Measurements from ENCODE around the gene LGALS13. TPM values are rescaled to one million over a fixed set of nuclear protein-coding genes. Genes with fewer than 3 reads are reported as not detected.

The LGALS13 gene
- total RNA-seq, 6 donors from 2014 or later = not detected

DNA sequence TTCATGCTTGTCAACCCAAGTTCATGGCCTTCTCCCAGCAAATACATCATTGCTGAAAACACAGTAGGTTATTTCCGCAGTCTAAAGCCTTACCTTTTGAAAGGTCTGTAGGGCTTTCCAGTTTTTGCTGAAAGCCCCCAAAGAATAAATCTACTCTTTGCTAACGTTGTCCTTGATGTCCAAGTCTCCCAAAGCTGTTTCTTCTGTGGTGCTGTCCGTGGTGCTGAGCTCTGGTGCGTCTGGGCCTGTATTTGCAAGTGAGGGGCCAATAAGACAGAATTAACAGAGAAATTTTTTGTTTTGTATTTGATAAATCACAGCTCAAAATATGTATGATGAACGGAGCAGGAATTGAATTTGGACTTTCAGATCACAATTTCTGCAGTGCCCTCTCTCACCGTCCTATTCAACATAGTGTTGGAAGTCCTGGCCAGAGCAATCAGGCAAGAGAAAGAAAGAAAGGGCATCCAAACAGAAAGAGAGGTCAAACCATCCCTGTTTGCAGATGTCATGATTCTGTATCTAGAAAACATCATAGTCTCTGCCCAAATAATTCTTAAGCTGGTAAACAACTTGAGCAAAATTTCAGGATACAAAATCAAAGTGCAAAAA lies 43.6 kb downstream of the LGALS13 start:
- no peak overlapping the region for H3K27ac ChIP-seq
- no peak overlapping the region for H3K4me3 ChIP-seq
- H3K9me3 ChIP-seq = no peaks in the 10 kb centered on the region
- WGBS, 2 donors = 29 to 30% methylated on average over 6 of the region's 6 CpGs
- no peaks in the 10 kb centered on the region for H3K36me3 ChIP-seq
- no peaks in the 10 kb centered on the region for H3K4me1 ChIP-seq
- no peaks in the 10 kb centered on the region for H3K27me3 ChIP-seq
- no peak for ATAC-seq (ENCODE audit: low FRiP score in 2 of 2)
- no peak for DNase-seq
- no peak for TF ChIP-seq POLR2AphosphoS5 (IDR thresholded peaks at IDR 0.05)
- TF ChIP-seq POLR2A (IDR thresholded peaks at IDR 0.05) = no peak
- TF ChIP-seq, protein P1, sequence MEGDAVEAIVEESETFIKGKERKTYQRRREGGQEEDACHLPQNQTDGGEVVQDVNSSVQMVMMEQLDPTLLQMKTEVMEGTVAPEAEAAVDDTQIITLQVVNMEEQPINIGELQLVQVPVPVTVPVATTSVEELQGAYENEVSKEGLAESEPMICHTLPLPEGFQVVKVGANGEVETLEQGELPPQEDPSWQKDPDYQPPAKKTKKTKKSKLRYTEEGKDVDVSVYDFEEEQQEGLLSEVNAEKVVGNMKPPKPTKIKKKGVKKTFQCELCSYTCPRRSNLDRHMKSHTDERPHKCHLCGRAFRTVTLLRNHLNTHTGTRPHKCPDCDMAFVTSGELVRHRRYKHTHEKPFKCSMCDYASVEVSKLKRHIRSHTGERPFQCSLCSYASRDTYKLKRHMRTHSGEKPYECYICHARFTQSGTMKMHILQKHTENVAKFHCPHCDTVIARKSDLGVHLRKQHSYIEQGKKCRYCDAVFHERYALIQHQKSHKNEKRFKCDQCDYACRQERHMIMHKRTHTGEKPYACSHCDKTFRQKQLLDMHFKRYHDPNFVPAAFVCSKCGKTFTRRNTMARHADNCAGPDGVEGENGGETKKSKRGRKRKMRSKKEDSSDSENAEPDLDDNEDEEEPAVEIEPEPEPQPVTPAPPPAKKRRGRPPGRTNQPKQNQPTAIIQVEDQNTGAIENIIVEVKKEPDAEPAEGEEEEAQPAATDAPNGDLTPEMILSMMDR (IDR thresholded peaks at IDR 0.05) = no peak
- no peak for TF ChIP-seq EP300 (IDR thresholded peaks at IDR 0.05)

DNA sequence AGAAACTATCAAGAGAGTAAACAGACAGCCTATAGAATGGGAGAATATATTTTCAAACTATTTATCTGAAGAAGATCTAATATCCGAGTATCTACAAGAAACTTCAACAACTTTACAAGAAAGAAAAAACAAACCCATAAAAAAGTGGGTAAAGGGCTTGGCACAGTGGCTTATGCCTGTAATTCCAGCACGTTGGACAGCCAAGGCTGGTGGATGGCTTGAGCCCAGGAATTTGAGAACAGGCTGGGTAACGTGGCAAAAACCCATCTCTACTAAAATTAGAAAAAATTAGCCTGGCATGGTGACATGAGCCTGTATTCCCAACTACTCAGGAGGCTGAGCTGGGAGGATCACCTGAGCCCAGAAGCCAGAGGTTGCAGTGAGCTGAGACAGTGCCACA lies 45.6 kb downstream of the LGALS13 start:
- no peak for ATAC-seq (ENCODE audit: low FRiP score in 2 of 2)
- no peak for DNase-seq
- TF ChIP-seq EP300 (IDR thresholded peaks at IDR 0.05) = no peak
- TF ChIP-seq POLR2A (IDR thresholded peaks at IDR 0.05) = no peak
- no peak for TF ChIP-seq POLR2AphosphoS5 (IDR thresholded peaks at IDR 0.05)
- TF ChIP-seq, protein P1 (IDR thresholded peaks at IDR 0.05) = no peak
- 44 to 51% methylated on average over 3 of the region's 3 CpGs for WGBS, 2 donors
- Histone ChIP-seq H3K4me3 (no peak overlapping the region), H3K9me3 (no peaks in the 10 kb centered on the region), H3K27me3 (no peaks in the 10 kb centered on the region), H3K4me1 (no peaks in the 10 kb centered on the region), H3K27ac (no peak overlapping the region), H3K36me3 (no peaks in the 10 kb centered on the region)

DNA sequence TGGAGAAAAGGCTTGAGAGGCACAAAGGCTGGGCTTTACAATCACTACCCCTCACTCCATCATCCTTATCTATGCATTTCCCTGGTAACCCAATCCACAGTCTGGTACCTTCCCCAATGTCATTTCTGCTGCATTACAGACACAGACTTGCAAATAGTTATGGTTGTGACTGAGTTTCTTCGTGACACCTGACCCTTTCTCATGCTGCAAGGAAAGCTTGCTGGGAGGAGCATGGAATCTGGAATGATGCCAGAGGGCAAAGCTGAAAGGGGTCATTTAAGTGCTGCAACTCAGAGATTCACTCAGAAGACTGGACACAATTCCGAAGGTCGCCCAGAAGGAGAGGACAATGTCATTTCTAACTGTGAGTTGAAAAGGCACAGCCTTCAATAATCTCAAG lies 53.3 kb downstream of the LGALS13 start, which contains the start of gene LGALS16:
TSS of gene LGALS16 (plus strand) at position 301 of the 400 bp plus-strand sequence. CDS start at position 350, 49 bp downstream.
- TF ChIP-seq EP300 (IDR thresholded peaks at IDR 0.05) = no peak
- TF ChIP-seq, protein P1 (IDR thresholded peaks at IDR 0.05) = no peak
- TF ChIP-seq POLR2A (IDR thresholded peaks at IDR 0.05) = no peak
- no peak for TF ChIP-seq POLR2AphosphoS5 (IDR thresholded peaks at IDR 0.05)
- Histone ChIP-seq H3K27ac (no peak within 1 kb of the TSS), H3K4me3 (no peak within 1 kb of the TSS), H3K36me3 (no peaks in the 10 kb centered on the region), H3K4me1 (no peaks in the 10 kb centered on the region), H3K27me3 (no peaks in the 10 kb centered on the region), H3K9me3 (no peaks in the 10 kb centered on the region)
- DNase-seq (no peak), ATAC-seq (ENCODE audit: low FRiP score in 2 of 2) (no peak)
- WGBS, 2 donors = 53 to 61% methylated on average over 3 of the region's 3 CpGs

Small RNAs within 50 kb of the gene (small RNA-seq; reads per million reads assigned to genes)
- gene AC005176.2 (0 reads per million in 4 donors), gene RPS29P24 (0 reads per million in 4 donors), gene RPS29P25 (0 reads per million in 4 donors), gene RPS29P26 (0 reads per million in 4 donors), gene RPS29P30 (0 reads per million in 4 donors)

Other genes starting within 250 kb of the LGALS13 start
- gene PAF1, start 211.4 kb upstream of the LGALS13 start, total RNA-seq = 10 to 100 TPM; 28.6 to 48.0 (median 35.4) TPM
- gene MED29, start 211.1 kb upstream of the LGALS13 start, total RNA-seq = 10 to 100 TPM; 18.9 to 51.1 (median 33.7) TPM
- 100 to 1,000 TPM; 195 to 525 (median 238) TPM for gene ZFP36, start 195.7 kb upstream of the LGALS13 start, total RNA-seq
- 10 to 100 TPM; 15.8 to 48.1 (median 29.0) TPM for gene PLEKHG2, start 189.9 kb upstream of the LGALS13 start, total RNA-seq
- 1,000 to 10,000 TPM in 4 of 6 donors, 100 to 1,000 TPM in 2; 634 to 2,303 (median 1,625) TPM for gene RPS16, start 166.6 kb upstream of the LGALS13 start, total RNA-seq
- 100 to 1,000 TPM in 4 of 6 donors, 10 to 100 TPM in 2; 94.9 to 183 (median 111) TPM for gene SUPT5H, start 156.9 kb upstream of the LGALS13 start, total RNA-seq
- 10 to 100 TPM; 47.8 to 80.9 (median 54.4) TPM for gene TIMM50, start 121.7 kb upstream of the LGALS13 start, total RNA-seq
- gene DLL3, start 103.6 kb upstream of the LGALS13 start, total RNA-seq = not detected
- not detected for gene SELENOV, start 87.4 kb upstream of the LGALS13 start, total RNA-seq
- 1 to 10 TPM; 1.2 to 6.3 (median 2.4) TPM for gene EID2B, start 69.7 kb upstream of the LGALS13 start, total RNA-seq
- 10 to 100 TPM in 5 of 6 donors, 1 to 10 TPM in 1; 9.4 to 24.2 (median 16.2) TPM for gene EID2, start 62.4 kb upstream of the LGALS13 start, total RNA-seq
- gene LGALS16, start 53.4 kb downstream of the LGALS13 start, total RNA-seq = not detected
- gene LGALS14, start 102.0 kb downstream of the LGALS13 start, total RNA-seq = not detected
- not detected for gene CLC, start 135.5 kb downstream of the LGALS13 start, total RNA-seq
- not detected for gene LEUTX, start 176.3 kb downstream of the LGALS13 start, total RNA-seq
- 10 to 100 TPM; 14.6 to 33.6 (median 23.2) TPM for gene DYRK1B, start 231.6 kb downstream of the LGALS13 start, total RNA-seq
- gene FBL, start 243.9 kb downstream of the LGALS13 start, total RNA-seq = 100 to 1,000 TPM in 5 of 6 donors, 10 to 100 TPM in 1; 75.4 to 143 (median 110) TPM

Measured in upper lobe of left lung (tissue), 6 donors.